ENCODE results near the gene ANKRD29.

- TF ChIP-seq CTCF (IDR thresholded peaks at IDR 0.05) (no peak), POLR2A (IDR thresholded peaks at IDR 0.05) (no peak)
Measured at GRCh38 chr18:23712445-23712844, 49.7 kb upstream of the ANKRD29 start.

All from adrenal gland (tissue), 5 donors.